Stomach (tissue), 9 donors: ENCODE results near the gene LAMTOR2. TPM values are rescaled to one million over a fixed set of nuclear protein-coding genes. Genes with fewer than 3 reads are reported as not detected.

Experiments used
- DNase-seq, 2 donors: peaks; one replicate each; pipeline versions ENCODE4 v3.0.0 to v3.0.0-alpha.2; 2013 to 2019
- H3K27ac ChIP-seq, 5 donors: fragments of 200-600 bp in 4 of 5; sonication (generic) in 4 of 5; one replicate each; pipeline ENCODE4 v1.5.1; 2013 to 2019; ENCODE audit warnings: mild to moderate bottlenecking in 1 of 5, moderate library complexity in 1 of 5
- H3K27me3 ChIP-seq, 3 donors: fragments of 200-600 bp; sonication (generic); one replicate each; pipeline ENCODE4 v1.5.1; 2017 to 2019; ENCODE audit warnings: mixed run types in 1 of 3
- H3K36me3 ChIP-seq, 4 donors: fragments of 200-600 bp; sonication (generic); 1 replicate in 3 of 4; 2 replicates in 1 of 4; pipeline ENCODE4 v1.5.1; 2016 to 2019
- H3K4me1 ChIP-seq, 4 donors: fragments of 200-600 bp; sonication (generic); one replicate each; pipeline ENCODE4 v1.5.1; 2016 to 2019
- H3K4me3 ChIP-seq, 4 donors: fragments of 200-600 bp; sonication (generic) in 3 of 4; one replicate each; pipeline ENCODE4 v1.5.1; 2016 to 2019; ENCODE audit warnings: mild to moderate bottlenecking in 1 of 4
- H3K9me3 ChIP-seq, 4 donors: fragments of 200-600 bp; sonication (generic); one replicate each; pipeline ENCODE4 v1.5.1; 2016 to 2019
- CTCF ChIP-seq, 7 experiments: fragments of 450-650 bp in 4 of 7; fragments of 200-600 bp in 3 of 7; sonication (generic) in 3 of 7; IDR thresholded peaks; one replicate each; pipeline ENCODE4 v1.5.1; 2016 to 2019; ENCODE audit warnings: antibody characterized with exemption in 7 of 7, control low read depth in 2 of 7, mild to moderate bottlenecking in 1 of 7
- EP300 ChIP-seq: sonication (generic); formaldehyde crosslinking; IDR thresholded peaks from one replicate; pipeline ENCODE4 v1.6.1; 2017; ENCODE audit warnings: antibody characterized with exemption
- POLR2A ChIP-seq, 4 donors: fragments of 450-650 bp; IDR thresholded peaks; one replicate each; pipeline ENCODE4 v1.6.1; 2016; ENCODE audit warnings: antibody characterized with exemption in 4 of 4, control low read depth in 2 of 4, mild to moderate bottlenecking in 1 of 4, moderate library complexity in 1 of 4
- POLR2AphosphoS5 ChIP-seq, 3 donors: sonication (generic); formaldehyde crosslinking; IDR thresholded peaks; one replicate each; pipeline ENCODE4 v1.6.1; 2016; ENCODE audit warnings: antibody characterized with exemption in 3 of 3
- WGBS, 5 donors: extraction: QIAGEN DNeasy Blood & Tissue Kit in 3 of 5; methylation state at CpG; one replicate each; pipeline versions ENCODE4 v1.1.5 to v1.1.7; 2013 to 2018; 5-methylcytosine and 5-hydroxymethylcytosine counted together
- intact Hi-C: fragments of 100-400 bp; cut with DNase I; formaldehyde crosslinking; loops from one replicate; pipeline ENCODE4 v1.15.1; 2023; ENCODE audit warnings: low total_unique reads
- polyA plus RNA-seq, 3 donors: library from polyadenylated mRNA; stranded (reverse); fragments of 200-250 nt; gene quantifications; one replicate each; pipeline ENCODE4 v1.2.3, GENCODE V29; 2013
- total RNA-seq, 5 donors: library from RNA; depleted of rRNA; stranded (reverse); fragments of >200 nt; gene quantifications; one replicate each; pipeline versions ENCODE4 v1.1.0 to v1.2.3, GENCODE V29; 2014 to 2016
- donor health status: healthy with polysubstance abuse.
- donor health status: Bipolar disorder and iron deficiency.
- donor health status: healthy.

Gene LAMTOR2
- total and polyA plus RNA-seq, 8 donors: 7.0 to 170 (median 40.6) TPM; not detected in 1

GRCh38 chr1:156053768-156054499 lies 648 bp upstream of the LAMTOR2 start, which contains the start of gene UBQLN4:
Gene UBQLN4 (minus strand): TSS chr1:156053798. CDS start chr1:156053701, 97 bp downstream.
- intact Hi-C loops: no loop called here
- Histone ChIP-seq H3K4me1 (peaks cover 14 to 39% (median 29%) of the 10 kb centered on the region in 4 donors), H3K27ac (peak within 1 kb of the TSS; percentile 91 to 94 (median 93)), H3K4me3 (peak within 1 kb of the TSS; percentile 71 to 97 (median 86)), H3K36me3 (peaks cover 14 to 41% (median 36%) of the 10 kb centered on the region in 4 donors), H3K9me3 (no peaks in the 10 kb centered on the region), H3K27me3 (no peaks in the 10 kb centered on the region)
- DNase-seq: peak; percentile 91 to 96
- TF ChIP-seq POLR2AphosphoS5 (IDR thresholded peaks at IDR 0.05): peak in 2 of 3 donors; percentile 21 to 50
- TF ChIP-seq CTCF (IDR thresholded peaks at IDR 0.05): peak in 4 of 7 experiments; percentile 15 to 82 (median 62)
- TF ChIP-seq POLR2A (IDR thresholded peaks at IDR 0.05): no peak
- no peak for TF ChIP-seq EP300
- WGBS, 5 donors: 0 to 1% (median 0%) methylated on average over 27 to 34 of the region's 49 CpGs

GRCh38 chr1:156055281-156056048 lies 883 bp downstream of the LAMTOR2 start:
- H3K4me1 ChIP-seq: peaks cover 14 to 39% (median 29%) of the 10 kb centered on the region in 4 donors
- H3K4me3 ChIP-seq: peak overlapping the region; percentile 71 to 97 (median 86)
- H3K9me3 ChIP-seq: no peaks in the 10 kb centered on the region
- TF ChIP-seq EP300 (no peak), POLR2A (IDR thresholded peaks at IDR 0.05) (no peak), CTCF (IDR thresholded peaks at IDR 0.05) (no peak), POLR2AphosphoS5 (IDR thresholded peaks at IDR 0.05) (no peak)
- peaks cover 11 to 30% (median 22%) of the 10 kb centered on the region in 4 donors for H3K36me3 ChIP-seq
- peak overlapping the region; percentile 66 to 93 (median 92) for H3K27ac ChIP-seq
- WGBS, 5 donors: 18 to 38% (median 20%) methylated on average over 8 to 17 of the region's 17 CpGs
- DNase-seq: no peak
- H3K27me3 ChIP-seq: no peaks in the 10 kb centered on the region
- intact Hi-C loops: no loop called here

- no peak for DNase-seq
- peaks cover 7 to 21% (median 15%) of the 10 kb centered on the region in 4 donors for H3K36me3 ChIP-seq
- peaks cover 14 to 39% (median 28%) of the 10 kb centered on the region in 4 donors for H3K4me1 ChIP-seq
- no peak for TF ChIP-seq POLR2A (IDR thresholded peaks at IDR 0.05)
- no peak for TF ChIP-seq EP300
- TF ChIP-seq POLR2AphosphoS5 (IDR thresholded peaks at IDR 0.05): no peak
- no peak for TF ChIP-seq CTCF (IDR thresholded peaks at IDR 0.05)
- no peaks in the 10 kb centered on the region for H3K27me3 ChIP-seq
- H3K27ac ChIP-seq: no peak overlapping the region
- WGBS, 5 donors: 92 to 100% (median 97%) methylated on average over 1 of the region's 1 CpG
- peak overlapping the region in 1 of 4 donors; percentile 97 for H3K4me3 ChIP-seq
- intact Hi-C loops: no loop called here
- H3K9me3 ChIP-seq: no peaks in the 10 kb centered on the region
Measured at GRCh38 chr1:156056326-156056849, 1.8 kb downstream of the LAMTOR2 start.
